Pancreas (tissue), 10 donors: Measurements from ENCODE around the gene PAPOLA. TPM values are rescaled to one million over a fixed set of nuclear protein-coding genes. Genes with fewer than 3 reads are reported as not detected.

Experiments
- ATAC-seq, 4 donors: fragments of 200-7000 bp; cut with Tn5 transposase; one replicate each; pipeline versions ENCODE4 v1.8.0 to v1.9.1; 2020; ENCODE audit warnings: mild to moderate bottlenecking in 4 of 4, moderate library complexity in 4 of 4
- DNase-seq, 6 donors: peaks; one replicate each; pipeline ENCODE4 v3.0.0-alpha.2; 2020
- FAIRE-seq: peaks from 2 replicates; lab custom pipeline; 2012; peaks lifted over from hg19 to GRCh38; lab: Jason Lieb, UNC
- H3K27ac ChIP-seq, 4 donors: fragments of 200-600 bp; sonication (generic); 1 replicate in 3 of 4; 2 replicates in 1 of 4; pipeline versions ENCODE4 v1.5.0 to v1.8.0; 2020
- H3K27me3 ChIP-seq, 4 donors: fragments of 200-600 bp; one replicate each; pipeline ENCODE4 v1.8.0; 2021
- H3K36me3 ChIP-seq, 3 donors: fragments of 200-600 bp; sonication (generic) in 1 of 3; one replicate each; pipeline versions ENCODE4 v1.5.0 to v1.8.0; 2020 to 2021
- H3K4me1 ChIP-seq, 3 donors: fragments of 200-600 bp; one replicate each; pipeline ENCODE4 v1.8.0; 2021
- H3K4me3 ChIP-seq, 4 donors: fragments of 200-600 bp; sonication (generic) in 2 of 4; one replicate each; pipeline versions ENCODE4 v1.5.0 to v1.8.0; 2020 to 2021
- H3K9me3 ChIP-seq, 4 donors: fragments of 200-600 bp; one replicate each; pipeline ENCODE4 v1.8.0; 2021
- CTCF ChIP-seq, 4 donors: fragments of 200-600 bp; sonication (generic) in 3 of 4; IDR thresholded peaks; one replicate each; pipeline versions ENCODE4 v1.5.0 to v1.8.0; 2021; ENCODE audit warnings: antibody characterized with exemption in 4 of 4
- WGBS, 2 donors: extraction: QIAGEN DNeasy Blood & Tissue Kit; methylation state at CpG; one replicate each; pipeline ENCODE4 v1.1.7; 2013; 5-methylcytosine and 5-hydroxymethylcytosine counted together
- intact Hi-C, 3 donors: fragments of 100-400 bp; cut with DNase I; formaldehyde crosslinking; loops; one replicate each; pipeline versions ENCODE4 v1.11.1 to v1.14.2; 2022
- polyA plus RNA-seq, 2 donors: library from polyadenylated mRNA; stranded (reverse); fragments of 200-250 nt; gene quantifications; one replicate each; pipeline ENCODE4 v1.2.3, GENCODE V29; 2013
- total RNA-seq, 6 donors: library from RNA; stranded (reverse); fragmentation: NEBNext Ultra II Directional in 4 of 6; extraction: Animal tissue kit (Norgen Biotek cat#: 25700) in 4 of 6; gene quantifications; one replicate each; pipeline versions ENCODE4 v1.2.1 to v1.2.4, GENCODE V29; 2021 to 2023
- donor health status: healthy with polysubstance abuse.
- donor health status: DM: no; HTN: no; CAD: no; lungs with moderate emphysema.
- donor health status: DM: no; HTN: no; CAD: no.
- donor health status: control.
- donor health status: control.
- donor health status: Bipolar disorder and iron deficiency.
- donor health status: DM: yes; HTN: yes; CAD: no.
- donor health status: DM: no; HTN: no; CAD: no.
- donor health status: DM: no; HTN: no; CAD: no.
- donor health status: DM: yes; HTN: yes; CAD: no.

Gene PAPOLA
- total and polyA plus RNA-seq, 8 donors, result 47.6 to 130 (median 78.6) TPM

- no peak for TF ChIP-seq CTCF (IDR thresholded peaks at IDR 0.05)
- Histone ChIP-seq H3K27me3 (peaks cover 0 to 3% (median 0%) of the 10 kb centered on the region in 4 donors), H3K36me3 (no peaks in the 10 kb centered on the region), H3K4me1 (no peaks in the 10 kb centered on the region), H3K27ac (no peak overlapping the region), H3K9me3 (no peaks in the 10 kb centered on the region), H3K4me3 (no peak overlapping the region)
- peak in 1 of 6 donors; percentile 6 for DNase-seq
- 74 to 79% methylated on average over 7 of the region's 7 CpGs for WGBS, 2 donors
- no peak for FAIRE-seq
- ATAC-seq, result peak in 2 of 4 donors; percentile 21 to 28
- intact Hi-C loops, result loop anchor here in 2 of 3 donors (5.0 to 10.0 kb wide), 2 partner anchors 160 to 163 kb away; no protein-coding TSS in a partner anchor
These were observed 79.7 kb downstream of the PAPOLA start for GRCh38 chr14:96581902-96582301.

DNA sequence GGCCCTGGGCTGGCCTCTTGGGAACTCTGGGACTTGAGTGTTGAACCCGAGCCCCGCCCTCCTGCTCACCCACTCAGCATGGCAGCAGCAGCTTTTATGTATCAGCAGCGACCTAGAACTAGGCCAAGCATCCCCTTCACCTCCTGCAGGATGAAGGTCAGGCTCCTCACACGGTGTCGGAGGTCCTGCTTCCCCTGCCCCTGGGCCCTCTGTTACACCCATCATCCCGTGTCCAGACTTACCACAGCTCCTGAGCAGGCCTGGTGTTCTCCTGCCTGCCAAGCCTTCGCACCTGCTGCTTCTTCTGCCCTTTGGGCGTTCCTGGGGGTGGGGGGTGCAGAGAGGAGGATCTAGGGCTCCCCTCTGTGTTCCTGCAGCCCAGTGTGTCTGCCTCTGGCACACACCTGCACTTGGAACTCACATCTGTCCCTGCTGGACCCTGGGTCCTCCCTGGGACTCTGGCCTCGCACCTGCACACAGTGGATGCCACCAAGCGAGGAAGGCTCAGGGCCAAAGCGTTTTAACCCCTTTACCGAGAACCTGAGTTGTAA, 80.3 kb downstream of the PAPOLA start:
- peaks cover 0 to 3% (median 0%) of the 10 kb centered on the region in 4 donors for H3K27me3 ChIP-seq
- ATAC-seq (no peak), FAIRE-seq (no peak), DNase-seq (no peak)
- no peaks in the 10 kb centered on the region for H3K4me1 ChIP-seq
- 44 to 49% methylated on average over 12 of the region's 12 CpGs for WGBS, 2 donors
- intact Hi-C loops, result loop anchor here in 2 of 3 donors (5.0 to 10.0 kb wide), 2 partner anchors 160 to 162 kb away; no protein-coding TSS in a partner anchor
- H3K9me3 ChIP-seq, result no peaks in the 10 kb centered on the region
- H3K4me3 ChIP-seq, result no peak overlapping the region
- no peak overlapping the region for H3K27ac ChIP-seq
- H3K36me3 ChIP-seq, result no peaks in the 10 kb centered on the region
- no peak for TF ChIP-seq CTCF (IDR thresholded peaks at IDR 0.05)

GRCh38 chr14:96582995-96583394, 80.8 kb downstream of the PAPOLA start:
- intact Hi-C loops, result loop anchor here in 2 of 3 donors (5.0 to 10.0 kb wide), 2 partner anchors 159 to 162 kb away; no protein-coding TSS in a partner anchor
- ATAC-seq (no peak), FAIRE-seq (no peak), DNase-seq (no peak)
- no peak for TF ChIP-seq CTCF (IDR thresholded peaks at IDR 0.05)
- Histone ChIP-seq H3K4me1 (no peaks in the 10 kb centered on the region), H3K9me3 (no peaks in the 10 kb centered on the region), H3K4me3 (no peak overlapping the region), H3K27me3 (peaks cover 0 to 3% (median 0%) of the 10 kb centered on the region in 4 donors), H3K36me3 (no peaks in the 10 kb centered on the region), H3K27ac (no peak overlapping the region)
- WGBS, 2 donors, result 44 to 47% methylated on average over 4 of the region's 4 CpGs

- Histone ChIP-seq H3K9me3 (no peaks in the 10 kb centered on the region), H3K4me1 (no peaks in the 10 kb centered on the region), H3K27me3 (peaks cover 0 to 3% (median 0%) of the 10 kb centered on the region in 4 donors), H3K27ac (no peak overlapping the region), H3K4me3 (no peak overlapping the region), H3K36me3 (no peaks in the 10 kb centered on the region)
- FAIRE-seq (no peak), DNase-seq (no peak), ATAC-seq (peak in 1 of 4 donors; percentile 9)
- intact Hi-C loops, result loop anchor here in 2 of 3 donors (5.0 to 10.0 kb wide), 2 partner anchors 159 to 161 kb away; no protein-coding TSS in a partner anchor
- 45 to 51% methylated on average over 10 of the region's 10 CpGs for WGBS, 2 donors
- no peak for TF ChIP-seq CTCF (IDR thresholded peaks at IDR 0.05)
These were observed 81.4 kb downstream of the PAPOLA start for GRCh38 chr14:96583569-96584041.
